HL-60 (cell line): ENCODE measurements around the gene LCNL1.

Experiments
- DNase-seq, 2 experiments: peaks; one replicate each; pipeline ENCODE4 v3.0.0-alpha.2; 2010 to 2020; ENCODE audit warnings: low read depth in 1 of 2, low spot score in 1 of 2
- H3K27ac ChIP-seq: fragments of 250-450 bp; sonication (Bioruptor Pico); replicated peaks from 2 replicates; pipeline ENCODE4 v1.5.1; 2020; ENCODE audit warnings: mild to moderate bottlenecking, moderate library complexity
- H3K27me3 ChIP-seq: fragments of 250-450 bp; sonication (Bioruptor Pico); 2 replicates; pipeline ENCODE4 v1.5.1; 2021; ENCODE audit warnings: mild to moderate bottlenecking, moderate library complexity; ENCODE audit not compliant: insufficient read depth, poor library complexity, severe bottlenecking
- H3K4me3 ChIP-seq: replicated peaks from 2 replicates; pipeline ENCODE4 v1.5.1; 2011; ENCODE audit warnings: mild to moderate bottlenecking, control low read depth, low read length; ENCODE audit not compliant: insufficient read depth
- CTCF ChIP-seq: IDR thresholded peaks from one replicate; pipeline ENCODE4 v1.5.1; 2011; ENCODE audit warnings: low read length, control low read depth, inconsistent platforms; ENCODE audit not compliant: insufficient read depth
- GABPA ChIP-seq: IDR thresholded peaks from 2 replicates; pipeline ENCODE4 v1.6.1; 2012; ENCODE audit warnings: low read depth
- POLR2AphosphoS5 ChIP-seq: IDR thresholded peaks from 2 replicates; pipeline ENCODE4 v1.6.1; 2012; ENCODE audit warnings: low read depth
- REST ChIP-seq: IDR thresholded peaks from 2 replicates; pipeline ENCODE4 v1.6.1; 2012; ENCODE audit warnings: low read depth; ENCODE audit not compliant: insufficient replicate concordance
- SPI1 ChIP-seq: IDR thresholded peaks from 2 replicates; pipeline ENCODE4 v1.6.1; 2012; ENCODE audit warnings: low read depth, mild to moderate bottlenecking, borderline replicate concordance

Gene LCNL1

GRCh38 chr9:136961279-136962065, 21.3 kb upstream of the LCNL1 start:
- H3K27me3 ChIP-seq = no peaks in the 10 kb centered on the region
- DNase-seq = no peak
- H3K4me3 ChIP-seq = no peak overlapping the region
- no peak for TF ChIP-seq GABPA
- TF ChIP-seq POLR2AphosphoS5 = no peak
- TF ChIP-seq SPI1 = no peak
- no peak for TF ChIP-seq CTCF
- no peak for TF ChIP-seq REST
- no peak overlapping the region for H3K27ac ChIP-seq

GRCh38 chr9:136962163-136962562, 20.6 kb upstream of the LCNL1 start:
- TF ChIP-seq CTCF = no peak
- no peak for TF ChIP-seq REST
- Histone ChIP-seq H3K27me3 (no peaks in the 10 kb centered on the region), H3K27ac (no peak overlapping the region), H3K4me3 (no peak overlapping the region)
- DNase-seq = no peak

GRCh38 chr9:136962701-136963248, 20.0 kb upstream of the LCNL1 start:
- Histone ChIP-seq H3K4me3 (no peak overlapping the region), H3K27ac (no peak overlapping the region), H3K27me3 (no peaks in the 10 kb centered on the region)
- no peak for DNase-seq
- no peak for TF ChIP-seq CTCF
- TF ChIP-seq SPI1 = no peak
- no peak for TF ChIP-seq REST
- TF ChIP-seq POLR2AphosphoS5 = no peak
- TF ChIP-seq GABPA = no peak
